HCT116 (cell line): ENCODE results near the gene MAML1. TPM values are rescaled to one million over a fixed set of nuclear protein-coding genes. Genes with fewer than 3 reads are reported as not detected.

Source experiments
- ATAC-seq: fragments of 200-7000 bp; cut with Tn5 transposase; 2 replicates; pipeline ENCODE4 v1.9.1; 2020; ENCODE audit warnings: mild to moderate bottlenecking, moderate library complexity
- BruUV-seq: library from RNA; stranded (reverse); fragments of 400-500 nt; replicated peaks from 2 replicates; lab custom pipeline; 2021; lab: Mats Ljungman, UMichigan
- CTCF ChIA-PET: fragments of 300-600 bp; sonication (Branson Sonifier 250); formaldehyde crosslinking; loops from one replicate; lab custom pipeline; 2021; ENCODE audit warnings: antibody characterized with exemption; lab: Charles Lee
- POLR2A ChIA-PET: fragments of 300-600, 350-600 bp; sonication (Branson Sonifier 250); formaldehyde crosslinking; loops from one replicate; lab custom pipeline; 2021; ENCODE audit warnings: antibody characterized with exemption; lab: Charles Lee
- RAD21 ChIA-PET, 2 experiments: fragments of 300-600 bp; sonication (Branson Sonifier 250); formaldehyde crosslinking; loops; one replicate each; lab custom pipeline; 2023; ENCODE audit warnings: low total read pairs in 2 of 2; ENCODE audit not compliant: uncharacterized antibody in 2 of 2, unreplicated experiment in 2 of 2, low non-redundant PET in 1 of 2; lab: Charles Lee
- DNase-seq: peaks from one replicate; pipeline ENCODE4 v3.0.0-alpha.2; 2010; ENCODE audit warnings: low read depth, low spot score
- H2AFZ ChIP-seq: fragments of 200-600 bp; shearing (Covaris generic), sonication (generic); 2 replicates; pipeline ENCODE4 v1.6.1; 2017; ENCODE audit warnings: low read depth, mixed run types, mixed read lengths, antibody characterized with exemption, low read length; ENCODE audit not compliant: poor library complexity, severe bottlenecking
- H3K27ac ChIP-seq: 2 replicates; pipeline ENCODE4 v1.5.1; 2012; ENCODE audit warnings: low read depth, low read length
- H3K27me3 ChIP-seq: fragments of 200-600 bp; sonication (generic); 2 replicates; pipeline ENCODE4 v1.6.1; 2016; ENCODE audit warnings: mixed run types, low read length, mixed read lengths; ENCODE audit not compliant: insufficient read depth
- H3K36me3 ChIP-seq, 2 experiments: fragments of 200-500 bp in 1 of 2; fragments of 200-600 bp in 1 of 2; sonication (Bioruptor generic) in 1 of 2; sonication (generic) in 1 of 2; 2 replicates each; pipeline versions ENCODE4 v1.5.1 to v1.6.1; 2014 to 2016; ENCODE audit warnings: low read length in 2 of 2, inconsistent platforms in 1 of 2, mixed read lengths in 1 of 2, mixed run types in 1 of 2; ENCODE audit not compliant: insufficient read depth in 2 of 2, control insufficient read depth in 1 of 2
- H3K4me1 ChIP-seq, 2 experiments: fragments of 200-600 bp in 1 of 2; sonication (generic) in 1 of 2; 2 replicates each; pipeline versions ENCODE4 v1.5.1 to v1.6.1; 2012 to 2017; ENCODE audit warnings: low read length in 2 of 2, inconsistent platforms in 1 of 2, mild to moderate bottlenecking in 1 of 2, mixed read lengths in 1 of 2, mixed run types in 1 of 2, moderate library complexity in 1 of 2; ENCODE audit not compliant: insufficient read depth in 2 of 2, control insufficient read depth in 1 of 2
- H3K4me2 ChIP-seq: fragments of 200-600 bp; sonication (generic); 2 replicates; pipeline ENCODE4 v1.6.1; 2017; ENCODE audit warnings: mixed run types, low read length, mixed read lengths
- H3K4me3 ChIP-seq, 2 experiments: fragments of 200-600 bp in 1 of 2; sonication (generic) in 1 of 2; replicated peaks in 1 of 2; 2 replicates each; pipeline ENCODE4 v1.5.1; 2011 to 2016; ENCODE audit warnings: low read length in 2 of 2, control low read depth in 1 of 2, low read depth in 1 of 2, mild to moderate bottlenecking in 1 of 2, mixed read lengths in 1 of 2, mixed run types in 1 of 2
- H3K79me2 ChIP-seq: fragments of 200-600 bp; sonication (generic); 2 replicates; pipeline ENCODE4 v1.6.1; 2017; ENCODE audit warnings: mild to moderate bottlenecking, mixed run types, low read length, moderate library complexity, mixed read lengths; ENCODE audit not compliant: insufficient read depth
- H3K9ac ChIP-seq: fragments of 200-600 bp; sonication (generic); 2 replicates; pipeline ENCODE4 v1.6.1; 2016; ENCODE audit warnings: low read length, mixed read lengths
- H3K9me2 ChIP-seq: fragments of 200-600 bp; sonication (generic), shearing (Covaris generic); 2 replicates; pipeline ENCODE4 v1.6.1; 2017; ENCODE audit warnings: mixed run types, mild to moderate bottlenecking, moderate library complexity; ENCODE audit not compliant: insufficient read depth
- H3K9me3 ChIP-seq, 2 experiments: fragments of 200-500 bp in 1 of 2; fragments of 200-600 bp in 1 of 2; sonication (Bioruptor generic) in 1 of 2; sonication (generic) in 1 of 2; 2 replicates each; pipeline ENCODE4 v1.6.1; 2014 to 2017; ENCODE audit warnings: low read length in 2 of 2, mixed read lengths in 2 of 2, inconsistent platforms in 1 of 2, low read depth in 1 of 2, mild to moderate bottlenecking in 1 of 2, mixed run types in 1 of 2, moderate library complexity in 1 of 2; ENCODE audit not compliant: control insufficient read depth in 1 of 2, insufficient read depth in 1 of 2
- H4K20me1 ChIP-seq: fragments of 200-600 bp; sonication (generic), shearing (Covaris generic); 2 replicates; pipeline ENCODE4 v1.6.1; 2017; ENCODE audit warnings: mixed run types, mild to moderate bottlenecking, moderate library complexity; ENCODE audit not compliant: insufficient read depth
- CBX3 ChIP-seq: IDR thresholded peaks from 2 replicates; pipeline ENCODE4 v1.6.1; 2012; ENCODE audit warnings: low read depth
- CEBPB ChIP-seq: IDR thresholded peaks from 2 replicates; pipeline ENCODE4 v1.6.1; 2012; ENCODE audit warnings: low read depth
- EGR1 ChIP-seq: IDR thresholded peaks from 2 replicates; pipeline ENCODE4 v1.6.1; 2012; ENCODE audit warnings: low read depth
- ELF1 ChIP-seq: IDR thresholded peaks from 2 replicates; pipeline ENCODE4 v1.6.1; 2012; ENCODE audit warnings: low read depth, borderline replicate concordance
- EZH2 ChIP-seq: fragments of 200-600 bp; sonication (generic); IDR thresholded peaks from 2 replicates; pipeline ENCODE4 v1.6.1; 2017; ENCODE audit warnings: antibody characterized with exemption, mixed run types
- EZH2phosphoT487 ChIP-seq: fragments of 200-600 bp; IDR thresholded peaks from 2 replicates; pipeline ENCODE4 v1.6.1; 2018; ENCODE audit warnings: antibody characterized with exemption, borderline replicate concordance
- POLR2A ChIP-seq: IDR thresholded peaks from 2 replicates; pipeline ENCODE4 v1.7.0; 2011; ENCODE audit warnings: borderline replicate concordance; ENCODE audit not compliant: insufficient read depth, insufficient read length; ENCODE audit errors: extremely low read depth
- POLR2AphosphoS5 ChIP-seq: IDR thresholded peaks from 2 replicates; pipeline ENCODE4 v1.6.1; 2011; ENCODE audit warnings: mild to moderate bottlenecking, low read depth, low read length, moderate library complexity
- RAD21 ChIP-seq: IDR thresholded peaks from 2 replicates; pipeline ENCODE4 v1.6.1; 2012; ENCODE audit warnings: low read depth, mild to moderate bottlenecking
- SIN3A ChIP-seq: IDR thresholded peaks from 2 replicates; pipeline ENCODE4 v1.6.1; 2012; ENCODE audit warnings: low read depth
- SRF ChIP-seq: IDR thresholded peaks from 2 replicates; pipeline ENCODE4 v1.6.1; 2012; ENCODE audit warnings: low read depth
- YY1 ChIP-seq: IDR thresholded peaks from 2 replicates; pipeline ENCODE4 v1.6.1; 2011; ENCODE audit warnings: low read length, low read depth, moderate library complexity, mild to moderate bottlenecking; ENCODE audit not compliant: insufficient replicate concordance; ENCODE audit errors: extremely low read depth
- ZFX ChIP-seq: fragments of 450-650 bp; IDR thresholded peaks from 2 replicates; pipeline ENCODE4 v1.6.1; 2017
- intact Hi-C: fragments of 100-400 bp; cut with micrococcal nuclease; formaldehyde crosslinking; loops from 2 replicates; pipeline ENCODE4 v1.10.0; 2022
- total RNA-seq: library from RNA; stranded (reverse); gene quantifications from one replicate; pipeline ENCODE4 v1.2.1, GENCODE V29; 2021; ENCODE audit not compliant: unreplicated experiment
- TF ChIP-seq, protein P1 (sequence below): IDR thresholded peaks from 2 replicates; pipeline ENCODE4 v1.6.1; 2012
- TF ChIP-seq, protein P2 (sequence below): IDR thresholded peaks from 2 replicates; pipeline ENCODE4 v1.6.1; 2012
- TF ChIP-seq, protein P3 (sequence below), 3 experiments: fragments of 200-600 bp in 1 of 3; sonication (generic) in 1 of 3; IDR thresholded peaks in 2 of 3; conservative IDR thresholded peaks in 1 of 3; 2 replicates each; pipeline ENCODE4 v1.5.1; 2012 to 2017; ENCODE audit warnings: low read depth in 2 of 3, low read length in 2 of 3, antibody characterized with exemption in 1 of 3, borderline replicate concordance in 1 of 3, control low read depth in 1 of 3, mild to moderate bottlenecking in 1 of 3, mixed read lengths in 1 of 3, mixed run types in 1 of 3, moderate library complexity in 1 of 3; ENCODE audit not compliant: insufficient read depth in 1 of 3

The MAML1 gene
- total RNA-seq, 1 experiment from 2014 or later, result 29.5 TPM

- H4K20me1 ChIP-seq, result peaks cover 13% of the 10 kb centered on the region; the same call in 1 of the 2 replicates
- H3K27me3 ChIP-seq, result no peaks in the 10 kb centered on the region
- H3K4me1 ChIP-seq, result no peaks in the 10 kb centered on the region
- intact Hi-C loops, result no loop called here
- ChIA-PET CTCF (no interaction called here), POLR2A (no interaction called here), RAD21 (no interaction called here)
- H3K36me3 ChIP-seq, result peaks cover 60 to 71% of the 10 kb centered on the region in 2 experiments
- H3K79me2 ChIP-seq, result peaks cover 86% of the 10 kb centered on the region
- no peak overlapping the region for H3K9ac ChIP-seq
- no peak for ATAC-seq
- no TSS peak for BruUV-seq
- no peak overlapping the region for H3K4me2 ChIP-seq
- TF ChIP-seq EZH2phosphoT487, result no peak
- TF ChIP-seq, protein P1, sequence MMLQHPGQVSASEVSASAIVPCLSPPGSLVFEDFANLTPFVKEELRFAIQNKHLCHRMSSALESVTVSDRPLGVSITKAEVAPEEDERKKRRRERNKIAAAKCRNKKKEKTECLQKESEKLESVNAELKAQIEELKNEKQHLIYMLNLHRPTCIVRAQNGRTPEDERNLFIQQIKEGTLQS, result no peak
- TF ChIP-seq CBX3, result no peak
- no peak for TF ChIP-seq EZH2
- TF ChIP-seq, protein P2, sequence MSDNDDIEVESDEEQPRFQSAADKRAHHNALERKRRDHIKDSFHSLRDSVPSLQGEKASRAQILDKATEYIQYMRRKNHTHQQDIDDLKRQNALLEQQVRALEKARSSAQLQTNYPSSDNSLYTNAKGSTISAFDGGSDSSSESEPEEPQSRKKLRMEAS, result no peak
- no peak for TF ChIP-seq RAD21
- no peak for TF ChIP-seq POLR2AphosphoS5
- TF ChIP-seq ELF1, result no peak
- TF ChIP-seq, protein P3, sequence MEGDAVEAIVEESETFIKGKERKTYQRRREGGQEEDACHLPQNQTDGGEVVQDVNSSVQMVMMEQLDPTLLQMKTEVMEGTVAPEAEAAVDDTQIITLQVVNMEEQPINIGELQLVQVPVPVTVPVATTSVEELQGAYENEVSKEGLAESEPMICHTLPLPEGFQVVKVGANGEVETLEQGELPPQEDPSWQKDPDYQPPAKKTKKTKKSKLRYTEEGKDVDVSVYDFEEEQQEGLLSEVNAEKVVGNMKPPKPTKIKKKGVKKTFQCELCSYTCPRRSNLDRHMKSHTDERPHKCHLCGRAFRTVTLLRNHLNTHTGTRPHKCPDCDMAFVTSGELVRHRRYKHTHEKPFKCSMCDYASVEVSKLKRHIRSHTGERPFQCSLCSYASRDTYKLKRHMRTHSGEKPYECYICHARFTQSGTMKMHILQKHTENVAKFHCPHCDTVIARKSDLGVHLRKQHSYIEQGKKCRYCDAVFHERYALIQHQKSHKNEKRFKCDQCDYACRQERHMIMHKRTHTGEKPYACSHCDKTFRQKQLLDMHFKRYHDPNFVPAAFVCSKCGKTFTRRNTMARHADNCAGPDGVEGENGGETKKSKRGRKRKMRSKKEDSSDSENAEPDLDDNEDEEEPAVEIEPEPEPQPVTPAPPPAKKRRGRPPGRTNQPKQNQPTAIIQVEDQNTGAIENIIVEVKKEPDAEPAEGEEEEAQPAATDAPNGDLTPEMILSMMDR (IDR thresholded peaks at IDR 0.05 in 2 of 3, conservative IDR thresholded peaks at IDR 0.05 in 1 of 3; ENCODE audit: borderline replicate concordance in 1 of 3, insufficient read depth in 1 of 3, low read depth in 2 of 3, low read length in 2 of 3), result no peak
- no peak for TF ChIP-seq CEBPB
- no peak for TF ChIP-seq SRF
- TF ChIP-seq SIN3A, result no peak
- TF ChIP-seq POLR2A, result no peak
- no peak for TF ChIP-seq ZFX
- no peak for TF ChIP-seq YY1
- TF ChIP-seq EGR1, result no peak
- no peak overlapping the region for H3K27ac ChIP-seq
- H2AFZ ChIP-seq, result no peak overlapping the region
- no peak for DNase-seq
- H3K9me2 ChIP-seq, result no peaks in the 10 kb centered on the region
- H3K4me3 ChIP-seq, result no peak overlapping the region
- no peaks in the 10 kb centered on the region for H3K9me3 ChIP-seq
Observed at GRCh38 chr5:179716286-179716685, 16.3 kb upstream of the MAML1 start.
